HepG2 (cell line): Measurements from ENCODE around the gene CD14. TPM values are rescaled to one million over a fixed set of nuclear protein-coding genes. Genes with fewer than 3 reads are reported as not detected.
A peak's percentile ranks its signal among the peaks of the same experiment; 100 is the strongest.

Experiments
- FLYWCH1 ChIP-seq: sonication (generic); formaldehyde crosslinking; IDR thresholded peaks from 2 replicates; pipeline ENCODE4 v1.8.1; 2023; ENCODE audit warnings: mild to moderate bottlenecking, missing genetic modification reagents
- LBX2 ChIP-seq: sonication (generic); formaldehyde crosslinking; IDR thresholded peaks from 2 replicates; pipeline ENCODE4 v1.5.0; 2020; ENCODE audit warnings: missing genetic modification reagents, mild to moderate bottlenecking, borderline replicate concordance
- MLXIP ChIP-seq: sonication (generic); formaldehyde crosslinking; IDR thresholded peaks from 2 replicates; pipeline ENCODE4 v1.9.0; 2021; ENCODE audit warnings: missing genetic modification reagents, borderline replicate concordance
- NBN ChIP-seq: fragments of 450-650 bp; conservative IDR thresholded peaks from 2 replicates; pipeline ENCODE4 v1.6.1; 2017
- NR2F6 ChIP-seq, 2 experiments: IDR thresholded peaks; 2 replicates each; pipeline ENCODE4 v1.6.1; 2016; ENCODE audit warnings: antibody characterized with exemption in 1 of 2, mild to moderate bottlenecking in 1 of 2
- RERE ChIP-seq: IDR thresholded peaks from 2 replicates; pipeline ENCODE4 v1.6.1; 2016; ENCODE audit warnings: low read depth, missing genetic modification reagents, missing compliant biosample characterization
- STAT6 ChIP-seq: sonication (generic); formaldehyde crosslinking; IDR thresholded peaks from 2 replicates; pipeline ENCODE4 v1.4.0; 2020; ENCODE audit warnings: missing genetic modification reagents, mild to moderate bottlenecking, borderline replicate concordance
- TRAFD1 ChIP-seq: sonication (generic); formaldehyde crosslinking; IDR thresholded peaks from 2 replicates; pipeline ENCODE4 v1.5.1; 2020; ENCODE audit warnings: missing genetic modification reagents, mild to moderate bottlenecking, borderline replicate concordance
- TSC22D2 ChIP-seq: sonication (generic); formaldehyde crosslinking; IDR thresholded peaks from 2 replicates; pipeline ENCODE4 v1.5.1; 2020; ENCODE audit warnings: missing genetic modification reagents, mild to moderate bottlenecking, borderline replicate concordance
- ZHX1 ChIP-seq: sonication (generic); formaldehyde crosslinking; IDR thresholded peaks from 2 replicates; pipeline ENCODE4 v1.8.1; 2022; ENCODE audit warnings: low read depth, mild to moderate bottlenecking, missing genetic modification reagents
- ZNF335 ChIP-seq: sonication (generic); formaldehyde crosslinking; IDR thresholded peaks from 2 replicates; pipeline ENCODE4 v1.4.0; 2020; ENCODE audit warnings: missing genetic modification reagents
- ZNF674 ChIP-seq: sonication (generic); formaldehyde crosslinking; IDR thresholded peaks from 2 replicates; pipeline ENCODE4 v1.5.0; 2020; ENCODE audit warnings: low read depth, mild to moderate bottlenecking, missing genetic modification reagents
- polyA plus RNA-seq, 8 experiments: library from polyadenylated mRNA; depleted of rRNA in 3 of 8; stranded (reverse) in 7 of 8; unstranded in 1 of 8; fragments of >200 nt; fragmentation: Illumina TruSeq in 4 of 8; extraction: Trizol in 4 of 8; gene quantifications; 2 replicates each; pipeline versions ENCODE4 v1.2.1 to v1.2.3, GENCODE V29; 2011 to 2016; ENCODE audit warnings: low read depth in 4 of 8, missing spikeins in 1 of 8, mixed read lengths in 1 of 8; ENCODE audit not compliant: insufficient read depth in 1 of 8
- total RNA-seq, 5 experiments: library from RNA; depleted of rRNA; stranded (reverse); fragments of >200 nt; fragmentation: Illumina TruSeq; extraction: Trizol; gene quantifications; 2 replicates each; pipeline ENCODE4 v1.2.3, GENCODE V29; 2016; ENCODE audit warnings: low read depth in 1 of 5

Gene CD14
- total and polyA plus RNA-seq, 2 of the 13 experiments (the other 11 are each of a cell fraction or from before 2014, with no cell fraction given) = 1.7 to 4.7 TPM

- TF ChIP-seq TRAFD1 (no peak), FLYWCH1 (CRISPR knock-in tag) (no peak), LBX2 (CRISPR knock-in tag) (no peak), STAT6 (CRISPR knock-in tag) (no peak), ZNF335 (CRISPR knock-in tag) (no peak), NBN (no peak), RERE (CRISPR knock-in tag) (peak; percentile 62), MLXIP (CRISPR knock-in tag) (no peak), ZNF674 (CRISPR knock-in tag) (no peak), ZHX1 (CRISPR knock-in tag) (no peak), TSC22D2 (CRISPR knock-in tag) (no peak), NR2F6 (IDR thresholded peaks at IDR 0.05) (peak; percentile 55), NR2F6 (CRISPR knock-in tag; IDR thresholded peaks at IDR 0.05) (peak; percentile 70)
Measured at GRCh38 chr5:140607031-140607430, 25.9 kb downstream of the CD14 start (continued).
